HepG2 (cell line): ENCODE results near the gene NAT10. TPM values are rescaled to one million over a fixed set of nuclear protein-coding genes. Genes with fewer than 3 reads are reported as not detected.

Experiments
- ATAC-seq: fragments of 200-7000 bp; cut with Tn5 transposase; 3 replicates; pipeline ENCODE4 v1.9.1; 2020; ENCODE audit warnings: mild to moderate bottlenecking, moderate library complexity
- BruUV-seq: library from RNA; stranded (reverse); fragments of 400-500 nt; replicated peaks from 2 replicates; lab custom pipeline; 2021; lab: Mats Ljungman, UMichigan
- CTCF ChIA-PET: fragments of 300-600 bp; formaldehyde crosslinking; extraction: SDS; loops from one replicate; lab custom pipeline; 2021; ENCODE audit warnings: low total read pairs, inconsistent platforms, low intra/inter-chr PET ratio; lab: Yijun Ruan, JAX
- POLR2A ChIA-PET: fragments of 350-600 bp; sonication (Branson Sonifier 250); formaldehyde crosslinking; loops from one replicate; lab custom pipeline; 2020; ENCODE audit warnings: antibody characterized with exemption, inconsistent platforms; lab: Yijun Ruan, JAX
- DNase-seq: peaks from one replicate; pipeline ENCODE4 v3.0.0-alpha.2; 2015; ENCODE audit warnings: low spot score
- FAIRE-seq: peaks from 3 replicates; lab custom pipeline; 2011; peaks lifted over from hg19 to GRCh38; lab: Jason Lieb, UNC
- H2AFZ ChIP-seq: one replicate; pipeline ENCODE4 v1.6.1; 2011; ENCODE audit warnings: low read length, inconsistent platforms
- H3K27ac ChIP-seq: fragments of 300-600 bp; 3 replicates; pipeline ENCODE4 v1.8.0; 2011; ENCODE audit warnings: mixed run types, mild to moderate bottlenecking, mixed read lengths, low read length, inconsistent platforms; ENCODE audit not compliant: insufficient read depth; ENCODE audit errors: extremely low read length
- H3K27me3 ChIP-seq, 2 experiments: fragments of 200-600 bp in 1 of 2; 2 replicates in 1 of 2; 3 replicates in 1 of 2; pipeline versions ENCODE4 v1.6.0 to v1.8.0; 2011; ENCODE audit warnings: low read length in 2 of 2, mild to moderate bottlenecking in 2 of 2, moderate library complexity in 2 of 2, inconsistent platforms in 1 of 2; ENCODE audit not compliant: insufficient read depth in 2 of 2, control insufficient read depth in 1 of 2
- H3K36me3 ChIP-seq, 2 experiments: fragments of 200-600 bp in 1 of 2; replicated peaks in 1 of 2; 2 replicates in 1 of 2; 3 replicates in 1 of 2; pipeline versions ENCODE4 v1.5.1 to v1.8.0; 2011; ENCODE audit warnings: low read length in 2 of 2, inconsistent platforms in 1 of 2; ENCODE audit not compliant: insufficient read depth in 2 of 2, control insufficient read depth in 1 of 2
- H3K4me1 ChIP-seq: 2 replicates; pipeline ENCODE4 v1.5.1; 2012; ENCODE audit warnings: low read length, inconsistent platforms; ENCODE audit not compliant: insufficient read depth
- H3K4me2 ChIP-seq: 2 replicates; pipeline ENCODE4 v1.6.0; 2011; ENCODE audit warnings: low read depth, low read length, inconsistent platforms
- H3K4me3 ChIP-seq, 3 experiments: fragments of 200-600 bp in 1 of 3; sonication (generic), shearing (Covaris generic) in 1 of 3; replicated peaks in 1 of 3; 2 replicates each; pipeline ENCODE4 v1.5.1; 2011 to 2016; ENCODE audit warnings: low read length in 3 of 3, inconsistent platforms in 2 of 3, low read depth in 2 of 3, mild to moderate bottlenecking in 2 of 3, control low read depth in 1 of 3, mixed read lengths in 1 of 3; ENCODE audit not compliant: insufficient read depth in 1 of 3
- H3K79me2 ChIP-seq: one replicate; pipeline ENCODE4 v1.6.1; 2011; ENCODE audit warnings: low read length, inconsistent platforms; ENCODE audit not compliant: insufficient read depth
- H3K9ac ChIP-seq: 2 replicates; pipeline ENCODE4 v1.6.0; 2011; ENCODE audit warnings: mild to moderate bottlenecking, low read depth, low read length, inconsistent platforms; ENCODE audit not compliant: insufficient read depth
- H3K9me3 ChIP-seq: 2 replicates; pipeline ENCODE4 v1.5.1; 2012; ENCODE audit warnings: mild to moderate bottlenecking, low read length
- H4K20me1 ChIP-seq: 2 replicates; pipeline ENCODE4 v1.6.0; 2011; ENCODE audit warnings: inconsistent platforms, mild to moderate bottlenecking, low read length, moderate library complexity; ENCODE audit not compliant: insufficient read depth
- GZF1 ChIP-seq: sonication (generic); formaldehyde crosslinking; IDR thresholded peaks from 2 replicates; pipeline ENCODE4 v1.5.1; 2020; ENCODE audit warnings: mild to moderate bottlenecking, missing genetic modification reagents
- HNRNPH1 ChIP-seq: fragments of 200-400 bp; formaldehyde crosslinking; optimal IDR thresholded peaks from 2 replicates; pipeline ENCODE3; 2017; ENCODE audit warnings: mild to moderate bottlenecking, low read depth, low read length
- RCOR2 ChIP-seq: IDR thresholded peaks from 2 replicates; pipeline ENCODE4 v1.6.1; 2016; ENCODE audit warnings: missing biosample characterization, missing genetic modification reagents
- TBX3 ChIP-seq: fragments of 450-650 bp; IDR thresholded peaks from 2 replicates; pipeline ENCODE4 v1.6.1; 2017; ENCODE audit warnings: antibody characterized with exemption, mild to moderate bottlenecking, inconsistent platforms, borderline replicate concordance
- TCF7L2 ChIP-seq: IDR thresholded peaks from 2 replicates; pipeline ENCODE4 v1.6.1; 2011; ENCODE audit warnings: mild to moderate bottlenecking, low read depth, low read length, moderate library complexity
- TGIF2 ChIP-seq: IDR thresholded peaks from 2 replicates; pipeline ENCODE4 v1.6.1; 2016; ENCODE audit warnings: control low read depth, missing compliant biosample characterization
- ZNF33A ChIP-seq: sonication (generic); formaldehyde crosslinking; IDR thresholded peaks from 2 replicates; pipeline ENCODE4 v1.5.1; 2020; ENCODE audit warnings: missing genetic modification reagents, mild to moderate bottlenecking, moderate library complexity, borderline replicate concordance
- ZNF33B ChIP-seq: sonication (generic); formaldehyde crosslinking; IDR thresholded peaks from 2 replicates; pipeline ENCODE4 v1.5.1; 2020; ENCODE audit warnings: mild to moderate bottlenecking, missing genetic modification reagents
- ZNF496 ChIP-seq: sonication (generic); formaldehyde crosslinking; IDR thresholded peaks from 2 replicates; pipeline ENCODE4 v1.8.1; 2023; ENCODE audit warnings: mild to moderate bottlenecking, moderate library complexity, missing genetic modification reagents; ENCODE audit not compliant: insufficient replicate concordance
- ZNF768 ChIP-seq: sonication (generic); formaldehyde crosslinking; IDR thresholded peaks from 2 replicates; pipeline ENCODE4 v1.4.0; 2020; ENCODE audit warnings: missing genetic modification reagents
- ZNF83 ChIP-seq: sonication (generic); formaldehyde crosslinking; IDR thresholded peaks from 2 replicates; pipeline ENCODE4 v1.4.0; 2020; ENCODE audit warnings: missing genetic modification reagents, mild to moderate bottlenecking, borderline replicate concordance
- WGBS: methylation state at CpG from one replicate; pipeline ENCODE4 v1.1.6; 2017; ENCODE audit warnings: low lambda C conversion rate; 5-methylcytosine and 5-hydroxymethylcytosine counted together
- in situ Hi-C: cut with HindIII; loops from 2 replicates; pipeline ENCODE4 v1.10.0; 2017; ENCODE audit warnings: low pct_unique_long_range_greater_than_20kb; ENCODE audit not compliant: extremely low pct_ligation_motif_present
- intact Hi-C: fragments of 100-400 bp; cut with micrococcal nuclease; formaldehyde crosslinking; loops from one replicate; pipeline ENCODE4 v1.10.0; 2022; ENCODE audit not compliant: unreplicated experiment
- polyA plus RNA-seq, 8 experiments: library from polyadenylated mRNA; depleted of rRNA in 3 of 8; stranded (reverse) in 7 of 8; unstranded in 1 of 8; fragments of >200 nt; fragmentation: Illumina TruSeq in 4 of 8; extraction: Trizol in 4 of 8; gene quantifications; 2 replicates each; pipeline versions ENCODE4 v1.2.1 to v1.2.3, GENCODE V29; 2011 to 2016; ENCODE audit warnings: low read depth in 4 of 8, missing spikeins in 1 of 8, mixed read lengths in 1 of 8; ENCODE audit not compliant: insufficient read depth in 1 of 8
- total RNA-seq, 5 experiments: library from RNA; depleted of rRNA; stranded (reverse); fragments of >200 nt; fragmentation: Illumina TruSeq; extraction: Trizol; gene quantifications; 2 replicates each; pipeline ENCODE4 v1.2.3, GENCODE V29; 2016; ENCODE audit warnings: low read depth in 1 of 5
- TF ChIP-seq, protein P1 (sequence below): sonication (generic); formaldehyde crosslinking; IDR thresholded peaks from 2 replicates; pipeline ENCODE4 v1.5.0; 2020; ENCODE audit warnings: mild to moderate bottlenecking, missing genetic modification reagents, borderline replicate concordance
- TF ChIP-seq, protein P2 (sequence below): sonication (generic); formaldehyde crosslinking; IDR thresholded peaks from 2 replicates; pipeline ENCODE4 v1.5.1; 2020; ENCODE audit warnings: missing genetic modification reagents, mild to moderate bottlenecking, borderline replicate concordance
- TF ChIP-seq, protein P3 (sequence below): sonication (generic); formaldehyde crosslinking; IDR thresholded peaks from 2 replicates; pipeline ENCODE4 v1.4.0; 2020; ENCODE audit warnings: missing genetic modification reagents, borderline replicate concordance

The NAT10 gene
- total and polyA plus RNA-seq, 2 of the 13 experiments (the other 11 are each of a cell fraction or from before 2014, with no cell fraction given): 33.9 to 51.9 TPM

DNA sequence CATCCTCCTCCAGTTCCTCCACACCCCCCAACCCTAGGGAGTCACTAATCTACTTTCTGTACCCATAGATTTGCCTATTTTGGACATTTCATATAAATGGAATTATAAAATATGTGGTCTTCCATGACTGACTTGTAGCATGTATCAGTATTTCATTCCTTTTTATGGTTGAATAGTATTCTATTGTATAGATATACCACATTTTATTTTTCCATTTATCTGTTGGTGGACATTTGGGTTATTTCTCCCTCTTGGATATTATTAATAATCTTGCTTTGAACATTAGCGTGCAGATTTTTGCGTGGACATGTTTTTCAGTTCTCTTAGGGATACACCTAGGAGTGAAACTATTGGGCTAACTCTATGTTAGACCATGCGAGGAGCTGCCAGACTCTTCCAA is 23.4 kb downstream of the NAT10 start:
- in situ Hi-C loops (no loop called here), intact Hi-C loops (no loop called here)
- Histone ChIP-seq H3K27ac (no peak overlapping the region), H3K9ac (no peak overlapping the region), H2AFZ (no peak overlapping the region), H3K27me3 (no peaks in the 10 kb centered on the region), H3K36me3 (peaks cover 37 to 87% of the 10 kb centered on the region in 2 experiments), H3K4me1 (no peaks in the 10 kb centered on the region), H3K4me3 (no peak overlapping the region), H3K4me2 (no peak overlapping the region), H3K9me3 (no peaks in the 10 kb centered on the region), H4K20me1 (no peaks in the 10 kb centered on the region), H3K79me2 (no peaks in the 10 kb centered on the region)
- no TSS peak for BruUV-seq
- FAIRE-seq (no peak), ATAC-seq (no peak), DNase-seq (no peak)
- ChIA-PET POLR2A (no interaction called here), CTCF (no interaction called here)
- WGBS: 97% methylated on average over 3 of the region's 3 CpGs
- TF ChIP-seq, protein P1, sequence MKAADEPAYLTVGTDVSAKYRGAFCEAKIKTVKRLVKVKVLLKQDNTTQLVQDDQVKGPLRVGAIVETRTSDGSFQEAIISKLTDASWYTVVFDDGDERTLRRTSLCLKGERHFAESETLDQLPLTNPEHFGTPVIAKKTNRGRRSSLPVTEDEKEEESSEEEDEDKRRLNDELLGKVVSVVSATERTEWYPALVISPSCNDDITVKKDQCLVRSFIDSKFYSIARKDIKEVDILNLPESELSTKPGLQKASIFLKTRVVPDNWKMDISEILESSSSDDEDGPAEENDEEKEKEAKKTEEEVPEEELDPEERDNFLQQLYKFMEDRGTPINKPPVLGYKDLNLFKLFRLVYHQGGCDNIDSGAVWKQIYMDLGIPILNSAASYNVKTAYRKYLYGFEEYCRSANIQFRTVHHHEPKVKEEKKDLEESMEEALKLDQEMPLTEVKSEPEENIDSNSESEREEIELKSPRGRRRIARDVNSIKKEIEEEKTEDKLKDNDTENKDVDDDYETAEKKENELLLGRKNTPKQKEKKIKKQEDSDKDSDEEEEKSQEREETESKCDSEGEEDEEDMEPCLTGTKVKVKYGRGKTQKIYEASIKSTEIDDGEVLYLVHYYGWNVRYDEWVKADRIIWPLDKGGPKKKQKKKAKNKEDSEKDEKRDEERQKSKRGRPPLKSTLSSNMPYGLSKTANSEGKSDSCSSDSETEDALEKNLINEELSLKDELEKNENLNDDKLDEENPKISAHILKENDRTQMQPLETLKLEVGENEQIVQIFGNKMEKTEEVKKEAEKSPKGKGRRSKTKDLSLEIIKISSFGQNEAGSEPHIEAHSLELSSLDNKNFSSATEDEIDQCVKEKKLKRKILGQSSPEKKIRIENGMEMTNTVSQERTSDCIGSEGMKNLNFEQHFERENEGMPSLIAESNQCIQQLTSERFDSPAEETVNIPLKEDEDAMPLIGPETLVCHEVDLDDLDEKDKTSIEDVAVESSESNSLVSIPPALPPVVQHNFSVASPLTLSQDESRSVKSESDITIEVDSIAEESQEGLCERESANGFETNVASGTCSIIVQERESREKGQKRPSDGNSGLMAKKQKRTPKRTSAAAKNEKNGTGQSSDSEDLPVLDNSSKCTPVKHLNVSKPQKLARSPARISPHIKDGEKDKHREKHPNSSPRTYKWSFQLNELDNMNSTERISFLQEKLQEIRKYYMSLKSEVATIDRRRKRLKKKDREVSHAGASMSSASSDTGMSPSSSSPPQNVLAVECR (CRISPR knock-in tag): no peak
- TF ChIP-seq HNRNPH1: no peak
- no peak for TF ChIP-seq TCF7L2
- TF ChIP-seq TGIF2: no peak
- no peak for TF ChIP-seq ZNF33A (CRISPR knock-in tag)
- no peak for TF ChIP-seq ZNF768
- TF ChIP-seq GZF1 (CRISPR knock-in tag): no peak
- TF ChIP-seq TBX3: no peak
- TF ChIP-seq, protein P2, sequence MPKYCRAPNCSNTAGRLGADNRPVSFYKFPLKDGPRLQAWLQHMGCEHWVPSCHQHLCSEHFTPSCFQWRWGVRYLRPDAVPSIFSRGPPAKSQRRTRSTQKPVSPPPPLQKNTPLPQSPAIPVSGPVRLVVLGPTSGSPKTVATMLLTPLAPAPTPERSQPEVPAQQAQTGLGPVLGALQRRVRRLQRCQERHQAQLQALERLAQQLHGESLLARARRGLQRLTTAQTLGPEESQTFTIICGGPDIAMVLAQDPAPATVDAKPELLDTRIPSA (CRISPR knock-in tag): no peak
- no peak for TF ChIP-seq ZNF33B (CRISPR knock-in tag)
- no peak for TF ChIP-seq ZNF83 (CRISPR knock-in tag)
- TF ChIP-seq RCOR2 (CRISPR knock-in tag): no peak
- TF ChIP-seq, protein P3, sequence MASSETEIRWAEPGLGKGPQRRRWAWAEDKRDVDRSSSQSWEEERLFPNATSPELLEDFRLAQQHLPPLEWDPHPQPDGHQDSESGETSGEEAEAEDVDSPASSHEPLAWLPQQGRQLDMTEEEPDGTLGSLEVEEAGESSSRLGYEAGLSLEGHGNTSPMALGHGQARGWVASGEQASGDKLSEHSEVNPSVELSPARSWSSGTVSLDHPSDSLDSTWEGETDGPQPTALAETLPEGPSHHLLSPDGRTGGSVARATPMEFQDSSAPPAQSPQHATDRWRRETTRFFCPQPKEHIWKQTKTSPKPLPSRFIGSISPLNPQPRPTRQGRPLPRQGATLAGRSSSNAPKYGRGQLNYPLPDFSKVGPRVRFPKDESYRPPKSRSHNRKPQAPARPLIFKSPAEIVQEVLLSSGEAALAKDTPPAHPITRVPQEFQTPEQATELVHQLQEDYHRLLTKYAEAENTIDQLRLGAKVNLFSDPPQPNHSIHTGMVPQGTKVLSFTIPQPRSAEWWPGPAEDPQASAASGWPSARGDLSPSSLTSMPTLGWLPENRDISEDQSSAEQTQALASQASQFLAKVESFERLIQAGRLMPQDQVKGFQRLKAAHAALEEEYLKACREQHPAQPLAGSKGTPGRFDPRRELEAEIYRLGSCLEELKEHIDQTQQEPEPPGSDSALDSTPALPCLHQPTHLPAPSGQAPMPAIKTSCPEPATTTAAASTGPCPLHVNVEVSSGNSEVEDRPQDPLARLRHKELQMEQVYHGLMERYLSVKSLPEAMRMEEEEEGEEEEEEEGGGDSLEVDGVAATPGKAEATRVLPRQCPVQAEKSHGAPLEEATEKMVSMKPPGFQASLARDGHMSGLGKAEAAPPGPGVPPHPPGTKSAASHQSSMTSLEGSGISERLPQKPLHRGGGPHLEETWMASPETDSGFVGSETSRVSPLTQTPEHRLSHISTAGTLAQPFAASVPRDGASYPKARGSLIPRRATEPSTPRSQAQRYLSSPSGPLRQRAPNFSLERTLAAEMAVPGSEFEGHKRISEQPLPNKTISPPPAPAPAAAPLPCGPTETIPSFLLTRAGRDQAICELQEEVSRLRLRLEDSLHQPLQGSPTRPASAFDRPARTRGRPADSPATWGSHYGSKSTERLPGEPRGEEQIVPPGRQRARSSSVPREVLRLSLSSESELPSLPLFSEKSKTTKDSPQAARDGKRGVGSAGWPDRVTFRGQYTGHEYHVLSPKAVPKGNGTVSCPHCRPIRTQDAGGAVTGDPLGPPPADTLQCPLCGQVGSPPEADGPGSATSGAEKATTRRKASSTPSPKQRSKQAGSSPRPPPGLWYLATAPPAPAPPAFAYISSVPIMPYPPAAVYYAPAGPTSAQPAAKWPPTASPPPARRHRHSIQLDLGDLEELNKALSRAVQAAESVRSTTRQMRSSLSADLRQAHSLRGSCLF (CRISPR knock-in tag): no peak
- TF ChIP-seq ZNF496 (CRISPR knock-in tag): no peak
